HG03139 (cell line): ENCODE results near the gene C11orf98.
"Not testable (repeated sequence)": the region's sequence is repeated elsewhere in the genome, so short reads cannot be mapped to it uniquely, and the experiment has no call there.

ENCODE experiments used
- ATAC-seq: cut with Tn5 transposase; IDR thresholded peaks from one replicate; pipeline ENCODE4 v1.9.1; 2021; ENCODE audit not compliant: unreplicated experiment

Gene C11orf98

GRCh38 chr11:62654297-62654696 is 10.7 kb downstream of the C11orf98 start:
- no peak for ATAC-seq

- ATAC-seq: peak; percentile 8
Measured at GRCh38 chr11:62652161-62653006, 12.6 kb downstream of the C11orf98 start.

GRCh38 chr11:62650283-62650682 is 14.7 kb downstream of the C11orf98 start:
- ATAC-seq: not testable (repeated sequence)

GRCh38 chr11:62649486-62649885 is 15.5 kb downstream of the C11orf98 start:
- no peak for ATAC-seq

- no peak for ATAC-seq
Measured at GRCh38 chr11:62648967-62649364, 16.0 kb downstream of the C11orf98 start.

GRCh38 chr11:62648185-62648966 is 16.6 kb downstream of the C11orf98 start:
- ATAC-seq: no peak

- ATAC-seq: no peak
Measured at GRCh38 chr11:62647609-62648005, 17.4 kb downstream of the C11orf98 start.

GRCh38 chr11:62646825-62647608 is 18.0 kb downstream of the C11orf98 start:
- ATAC-seq: no peak

- ATAC-seq: peak; percentile 93
Measured at GRCh38 chr11:62645946-62646824, 18.8 kb downstream of the C11orf98 start, which contains the start of gene GANAB. Gene GANAB, minus strand, starts transcription at chr11:62646613. Its CDS starts 14 bp downstream, at chr11:62646599.

GRCh38 chr11:62645671-62645945 is 19.4 kb downstream of the C11orf98 start:
- no peak for ATAC-seq

- no peak for ATAC-seq
Measured at GRCh38 chr11:62644220-62644619, 20.8 kb downstream of the C11orf98 start.

GRCh38 chr11:62632492-62632891 is 32.5 kb downstream of the C11orf98 start:
- no peak for ATAC-seq

- ATAC-seq: no peak
Measured at GRCh38 chr11:62627713-62628112, 37.3 kb downstream of the C11orf98 start.

GRCh38 chr11:62622476-62623089 is 42.4 kb downstream of the C11orf98 start:
- ATAC-seq: no peak

GRCh38 chr11:62621567-62622470 is 43.2 kb downstream of the C11orf98 start, which contains the start of gene B3GAT3:
Gene B3GAT3, minus strand, starts transcription at chr11:62621986. Its CDS starts 39 bp downstream, at chr11:62621947.
- ATAC-seq: peak; percentile 92

- ATAC-seq: no peak
Measured at GRCh38 chr11:62621027-62621566, 43.9 kb downstream of the C11orf98 start.

- not testable (repeated sequence) for ATAC-seq
Measured at GRCh38 chr11:62616957-62617356, 48.1 kb downstream of the C11orf98 start.

GRCh38 chr11:62615521-62615920 is 49.5 kb downstream of the C11orf98 start:
- ATAC-seq: no peak

GRCh38 chr11:62614275-62614674 is 50.7 kb downstream of the C11orf98 start:
- ATAC-seq: no peak
